Measurements from ENCODE around the gene KCP.

KCP gene

GRCh38 chr7:128874140-128875031, 36.1 kb downstream of the KCP start:
- no peak for DNase-seq (ENCODE audit: low spot score)

GRCh38 chr7:128873234-128873633, 37.3 kb downstream of the KCP start:
- DNase-seq (ENCODE audit: low spot score) = no peak

- no peak for DNase-seq (ENCODE audit: low spot score)
These were observed 38.1 kb downstream of the KCP start for GRCh38 chr7:128872394-128872824.

- DNase-seq (ENCODE audit: low spot score) = no peak
These were observed 39.5 kb downstream of the KCP start for GRCh38 chr7:128871050-128871449.

- no peak for DNase-seq (ENCODE audit: low spot score)
These were observed 40.6 kb downstream of the KCP start for GRCh38 chr7:128869944-128870285.

- peak; percentile 59 for DNase-seq (ENCODE audit: low spot score)
These were observed 41.2 kb downstream of the KCP start for GRCh38 chr7:128869138-128869943.

- DNase-seq (ENCODE audit: low spot score) = no peak
These were observed 41.8 kb downstream of the KCP start for GRCh38 chr7:128868624-128869137.

GRCh38 chr7:128867842-128868623, 42.5 kb downstream of the KCP start:
- no peak for DNase-seq (ENCODE audit: low spot score)

GRCh38 chr7:128867241-128867640, 43.3 kb downstream of the KCP start:
- DNase-seq (ENCODE audit: low spot score) = no peak

- DNase-seq (ENCODE audit: low spot score) = no peak
These were observed 44.3 kb downstream of the KCP start for GRCh38 chr7:128865996-128866877.

- no peak for DNase-seq (ENCODE audit: low spot score)
These were observed 45.2 kb downstream of the KCP start for GRCh38 chr7:128865303-128865702.

GRCh38 chr7:128863433-128863989, 47.0 kb downstream of the KCP start:
- DNase-seq (ENCODE audit: low spot score) = peak; percentile 87

GRCh38 chr7:128862571-128863432, 47.7 kb downstream of the KCP start, which contains the start of gene ATP6V1F:
ATP6V1F (plus strand) TSS chr7:128862856; CDS start chr7:128862905, 49 bp downstream.
- peak; percentile 100 for DNase-seq (ENCODE audit: low spot score)

GRCh38 chr7:128861957-128862570, 48.4 kb downstream of the KCP start:
- no peak for DNase-seq (ENCODE audit: low spot score)

- no peak for DNase-seq (ENCODE audit: low spot score)
These were observed 50.1 kb downstream of the KCP start for GRCh38 chr7:128860158-128861073.

GRCh38 chr7:128859232-128860157, 51.0 kb downstream of the KCP start:
- DNase-seq (ENCODE audit: low spot score) = no peak
